Sigmoid colon (tissue), 3 donors: ENCODE results near the gene S100P.

Source experiments
- CTCF ChIP-seq, 4 experiments: fragments of 450-650 bp in 3 of 4; fragments of 200-600 bp in 1 of 4; IDR thresholded peaks; one replicate each; pipeline ENCODE4 v1.5.1; 2016 to 2019; ENCODE audit warnings: antibody characterized with exemption in 4 of 4, mild to moderate bottlenecking in 3 of 4, moderate library complexity in 2 of 4
- POLR2A ChIP-seq, 2 donors: fragments of 450-650 bp; IDR thresholded peaks; one replicate each; pipeline ENCODE4 v1.6.1; 2016; ENCODE audit warnings: antibody characterized with exemption in 2 of 2, mild to moderate bottlenecking in 2 of 2, moderate library complexity in 2 of 2

GRCh38 chr4:6705646-6706045 lies 12.0 kb downstream of the S100P start:
- TF ChIP-seq CTCF (IDR thresholded peaks at IDR 0.05) (no peak), POLR2A (IDR thresholded peaks at IDR 0.05) (no peak)
